ENCODE data around the gene ATP1B4. TPM values are rescaled to one million over a fixed set of nuclear protein-coding genes. Genes with fewer than 3 reads are reported as not detected.

The ATP1B4 gene
- total RNA-seq, 4 donors from 2014 or later = 0.11 TPM; not detected in 3

DNA sequence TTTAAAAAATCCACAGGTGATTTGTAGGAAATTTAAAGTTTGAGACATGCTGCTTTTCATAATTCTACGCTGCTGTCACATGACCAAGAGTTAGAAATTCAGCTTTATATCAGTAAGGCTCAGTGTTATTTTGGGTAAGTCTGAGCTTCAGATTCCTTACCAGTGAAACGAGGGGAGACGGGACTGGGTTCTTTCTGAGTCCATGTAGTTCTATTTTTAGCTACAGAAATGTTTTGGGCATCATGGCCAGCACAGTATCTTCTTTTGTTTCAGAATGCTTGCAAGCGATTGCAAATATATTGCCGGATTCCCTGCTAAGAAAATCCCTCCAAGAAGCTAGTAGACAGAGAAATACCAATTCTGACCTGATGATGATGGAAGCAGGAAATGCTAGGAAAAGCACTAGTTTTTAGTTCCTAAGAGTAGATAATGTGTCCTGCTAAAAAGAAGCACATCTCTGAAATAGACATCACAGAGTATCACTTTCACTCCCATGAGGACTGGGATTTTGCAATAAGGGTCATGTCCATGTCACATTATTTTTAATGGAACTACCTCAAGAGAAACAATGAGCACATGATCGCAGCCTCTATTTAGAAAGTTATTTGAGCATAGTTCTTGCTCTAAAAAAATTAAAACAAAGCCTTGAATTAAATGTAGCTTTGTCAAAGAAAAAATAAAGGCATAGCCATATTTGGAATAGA lies 10.9 kb downstream of the ATP1B4 start:
- H3K4me3 ChIP-seq (replicated peaks in 1 of 3) = no peak overlapping the region
- no peak overlapping the region for H3K27ac ChIP-seq
- H3K36me3 ChIP-seq = no peaks in the 10 kb centered on the region
- H3K4me1 ChIP-seq = no peaks in the 10 kb centered on the region
- intact Hi-C loops (cut with DNase I) = no loop called here
- H3K9me3 ChIP-seq = no peaks in the 10 kb centered on the region
- H3K27me3 ChIP-seq = no peaks in the 10 kb centered on the region
- WGBS, 2 donors = 52 to 82% methylated on average over 6 of the region's 6 CpGs
- no peak for DNase-seq
- no peak for TF ChIP-seq POLR2A (IDR thresholded peaks at IDR 0.05)
- TF ChIP-seq CTCF (IDR thresholded peaks at IDR 0.05) = no peak

DNA sequence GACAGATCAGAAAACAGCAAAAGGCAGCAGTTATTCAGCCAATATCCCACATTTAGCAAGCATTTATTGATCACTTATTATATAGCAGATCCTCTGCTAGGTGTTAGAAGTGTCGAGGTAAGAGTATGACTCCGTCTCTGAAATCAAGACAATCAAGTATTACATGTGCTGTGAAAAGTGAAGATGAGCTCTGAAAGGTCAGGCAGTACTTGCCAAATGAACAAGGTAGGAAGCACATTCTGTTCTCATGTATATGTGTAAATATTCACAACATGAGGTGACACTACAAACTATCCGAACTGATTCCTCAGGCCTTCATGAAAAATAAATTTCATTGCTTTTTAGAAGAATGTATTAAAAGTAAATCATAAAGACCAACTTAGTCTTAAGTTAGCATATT lies 15.3 kb downstream of the ATP1B4 start:
- H3K4me3 ChIP-seq (replicated peaks in 1 of 3) = no peak overlapping the region
- no peak for DNase-seq
- H3K27ac ChIP-seq = no peak overlapping the region
- WGBS, 2 donors = 74 to 80% methylated on average over 3 of the region's 3 CpGs
- intact Hi-C loops (cut with DNase I) = no loop called here
- H3K27me3 ChIP-seq = no peaks in the 10 kb centered on the region
- no peaks in the 10 kb centered on the region for H3K9me3 ChIP-seq
- H3K36me3 ChIP-seq = no peaks in the 10 kb centered on the region
- H3K4me1 ChIP-seq = no peaks in the 10 kb centered on the region
- no peak for TF ChIP-seq POLR2A (IDR thresholded peaks at IDR 0.05)
- no peak for TF ChIP-seq CTCF (IDR thresholded peaks at IDR 0.05)

DNA sequence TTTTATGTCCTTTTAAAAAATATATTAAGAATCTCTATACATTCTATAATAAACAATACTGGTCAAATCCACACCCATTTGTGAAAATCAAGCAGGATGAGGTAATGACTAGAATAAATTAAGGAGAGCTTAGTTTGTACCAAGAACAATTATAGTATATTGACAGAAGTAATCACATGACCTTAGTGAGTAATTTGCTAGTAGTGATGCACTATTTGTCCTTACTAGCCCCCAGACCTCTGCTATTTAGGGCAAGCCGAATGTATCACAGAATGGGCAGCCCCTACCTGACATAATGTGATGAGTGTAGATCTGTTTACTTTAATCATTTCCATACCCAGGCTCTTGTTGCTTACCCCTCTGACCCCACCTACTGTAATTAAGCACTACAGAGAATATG lies 15.8 kb downstream of the ATP1B4 start:
- no peaks in the 10 kb centered on the region for H3K36me3 ChIP-seq
- 91 to 100% methylated on average over 1 of the region's 1 CpG for WGBS, 2 donors
- H3K4me1 ChIP-seq = no peaks in the 10 kb centered on the region
- intact Hi-C loops (cut with DNase I) = no loop called here
- no peak for DNase-seq
- H3K9me3 ChIP-seq = no peaks in the 10 kb centered on the region
- TF ChIP-seq CTCF (IDR thresholded peaks at IDR 0.05) (no peak), POLR2A (IDR thresholded peaks at IDR 0.05) (no peak)
- H3K27ac ChIP-seq = no peak overlapping the region
- H3K27me3 ChIP-seq = no peaks in the 10 kb centered on the region
- no peak overlapping the region for H3K4me3 ChIP-seq (replicated peaks in 1 of 3)

DNA sequence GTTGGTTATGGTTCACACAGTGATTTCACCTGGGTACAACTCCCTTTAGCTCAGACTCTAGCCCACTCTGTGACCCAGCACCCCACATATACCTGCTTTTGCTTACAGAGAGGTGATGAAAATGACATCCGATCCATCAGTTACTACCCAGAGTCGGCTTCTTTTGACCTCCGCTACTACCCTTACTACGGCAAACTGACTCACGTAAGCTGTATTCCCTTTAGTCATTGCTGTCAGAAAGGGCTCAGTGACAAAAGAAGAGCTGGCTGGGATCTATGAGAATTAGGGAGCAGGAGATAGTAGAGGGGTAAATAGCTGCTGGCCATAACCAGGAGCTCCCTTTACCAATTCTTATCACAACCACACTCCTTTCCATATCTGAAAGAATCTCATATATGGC lies 16.7 kb downstream of the ATP1B4 start:
- intact Hi-C loops (cut with DNase I) = no loop called here
- TF ChIP-seq POLR2A (IDR thresholded peaks at IDR 0.05) (no peak), CTCF (IDR thresholded peaks at IDR 0.05) (no peak)
- Histone ChIP-seq H3K36me3 (no peaks in the 10 kb centered on the region), H3K4me1 (no peaks in the 10 kb centered on the region), H3K4me3 (replicated peaks in 1 of 3) (no peak overlapping the region), H3K27me3 (no peaks in the 10 kb centered on the region), H3K27ac (no peak overlapping the region), H3K9me3 (no peaks in the 10 kb centered on the region)
- WGBS, 2 donors = 87 to 97% methylated on average over 5 of the region's 5 CpGs
- no peak for DNase-seq

DNA sequence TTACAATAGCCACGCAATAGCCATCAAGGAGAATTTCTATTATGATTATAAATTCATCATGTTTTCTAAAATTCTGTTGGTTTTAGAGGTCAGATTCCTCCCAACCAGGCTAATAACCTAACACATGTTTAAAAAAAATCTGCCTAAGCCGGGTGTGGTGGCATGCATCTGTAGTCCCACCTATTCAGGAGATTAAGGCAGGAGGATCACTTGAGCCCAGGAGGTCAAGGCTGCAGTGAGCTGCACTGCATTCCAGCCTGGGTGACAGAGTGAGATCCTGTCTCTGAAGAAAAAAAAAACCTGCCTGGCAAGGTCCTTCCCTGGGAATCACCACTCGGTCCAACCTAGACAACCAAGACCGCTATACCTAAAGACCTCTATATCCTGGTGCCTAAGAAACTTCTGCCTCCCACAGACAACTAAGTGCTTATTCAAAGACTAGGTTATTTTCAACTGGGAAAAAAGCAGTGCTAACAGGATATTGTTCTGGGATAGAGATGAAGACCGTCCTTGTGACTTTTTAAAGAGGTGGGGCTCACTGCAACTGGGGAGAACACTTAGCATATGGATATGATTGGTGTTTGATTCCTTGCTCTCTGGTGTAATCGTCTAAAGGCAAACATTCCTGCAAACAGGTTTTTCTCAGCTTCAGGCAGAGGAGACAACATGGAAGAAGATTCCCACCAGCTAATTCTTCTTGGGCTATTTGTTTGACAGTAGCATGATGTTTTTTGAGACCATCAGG lies 18.2 kb downstream of the ATP1B4 start:
- H3K4me1 ChIP-seq = no peaks in the 10 kb centered on the region
- TF ChIP-seq CTCF (IDR thresholded peaks at IDR 0.05) = no peak
- TF ChIP-seq POLR2A (IDR thresholded peaks at IDR 0.05) = no peak
- no peaks in the 10 kb centered on the region for H3K9me3 ChIP-seq
- intact Hi-C loops (cut with DNase I) = loop anchor here (5.0 kb wide), 1 partner anchor 92 kb away; no protein-coding TSS in a partner anchor
- no peak for DNase-seq
- WGBS, 2 donors = 60 to 63% methylated on average over 5 to 6 of the region's 6 CpGs
- no peak overlapping the region for H3K27ac ChIP-seq
- H3K27me3 ChIP-seq = no peaks in the 10 kb centered on the region
- no peak overlapping the region for H3K4me3 ChIP-seq (replicated peaks in 1 of 3)
- H3K36me3 ChIP-seq = no peaks in the 10 kb centered on the region
